GM21381 (cell line): ENCODE results near the gene MUTYH.

Source experiments
- ATAC-seq: cut with Tn5 transposase; IDR thresholded peaks from one replicate; pipeline ENCODE4 v1.9.1; 2021; ENCODE audit warnings: mild to moderate bottlenecking, moderate library complexity; ENCODE audit not compliant: unreplicated experiment

Gene MUTYH

GRCh38 chr1:45282351-45282750, 57.9 kb downstream of the MUTYH start:
- no peak for ATAC-seq
